ENCODE data around the gene MEGF11.

Gene MEGF11

GRCh38 chr15:66112388-66112787 lies 141.2 kb downstream of the MEGF11 start:
- H3K4me3 ChIP-seq (ENCODE audit: low read depth, low read length), result no peak overlapping the region
- no peaks in the 10 kb centered on the region for H3K27me3 ChIP-seq (ENCODE audit: control insufficient read depth, insufficient read depth, low read length)
- no peaks in the 10 kb centered on the region for H3K9me3 ChIP-seq (ENCODE audit: control insufficient read depth, insufficient read depth, low read length)
- H3K9ac ChIP-seq (ENCODE audit: low read depth, low read length), result no peak overlapping the region
- H3K36me3 ChIP-seq (ENCODE audit: control insufficient read depth, insufficient read depth, low read length), result no peaks in the 10 kb centered on the region
- peaks cover 2% of the 10 kb centered on the region for H3K4me1 ChIP-seq (ENCODE audit: control insufficient read depth, insufficient read depth, low read length)

DNA sequence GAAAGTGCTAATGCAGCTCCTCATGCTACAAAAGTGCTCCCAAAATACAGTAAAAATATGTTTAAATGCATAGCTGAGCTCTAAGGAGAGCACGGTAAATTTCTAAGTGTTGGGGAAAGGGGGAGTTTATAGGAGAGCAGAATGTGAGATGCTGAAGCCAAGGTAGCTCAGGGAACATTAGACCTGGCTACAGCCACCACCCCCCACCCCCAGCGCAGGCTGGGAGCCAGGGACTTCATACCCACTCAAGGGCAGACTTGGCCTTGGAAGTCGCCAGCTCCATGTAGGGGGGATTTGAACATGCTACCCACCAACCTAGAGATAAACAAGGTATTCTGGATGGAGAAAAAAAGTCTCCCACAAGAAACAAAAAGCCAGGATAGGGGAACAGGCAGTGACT lies 142.2 kb downstream of the MEGF11 start:
- Histone ChIP-seq H3K9me3 (ENCODE audit: control insufficient read depth, insufficient read depth, low read length) (no peaks in the 10 kb centered on the region), H3K4me3 (ENCODE audit: low read depth, low read length) (no peak overlapping the region), H3K4me1 (ENCODE audit: control insufficient read depth, insufficient read depth, low read length) (peaks cover 2% of the 10 kb centered on the region), H3K9ac (ENCODE audit: low read depth, low read length) (no peak overlapping the region), H3K27me3 (ENCODE audit: control insufficient read depth, insufficient read depth, low read length) (no peaks in the 10 kb centered on the region), H3K36me3 (ENCODE audit: control insufficient read depth, insufficient read depth, low read length) (no peaks in the 10 kb centered on the region)

DNA sequence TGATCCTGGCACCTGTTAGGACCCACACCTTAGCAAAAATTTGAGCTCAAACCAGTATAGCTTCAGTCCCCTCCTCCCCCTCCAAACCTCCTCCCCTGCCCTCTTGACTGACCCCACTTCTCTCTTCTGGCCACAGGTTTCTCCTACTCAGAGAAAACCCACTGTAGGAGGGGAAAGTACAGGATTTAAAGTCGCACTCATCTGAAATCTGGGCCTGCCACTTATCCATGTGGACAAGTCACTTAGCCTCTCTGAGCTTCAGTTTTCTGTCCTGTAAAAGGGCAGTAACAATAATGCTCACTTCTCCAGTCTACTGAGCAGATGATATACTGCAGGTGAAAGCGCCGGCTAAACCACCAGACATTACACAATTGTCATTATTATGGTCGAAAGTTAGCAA lies 142.7 kb downstream of the MEGF11 start:
- H3K27me3 ChIP-seq (ENCODE audit: control insufficient read depth, insufficient read depth, low read length), result no peaks in the 10 kb centered on the region
- peaks cover 2% of the 10 kb centered on the region for H3K4me1 ChIP-seq (ENCODE audit: control insufficient read depth, insufficient read depth, low read length)
- H3K9ac ChIP-seq (ENCODE audit: low read depth, low read length), result no peak overlapping the region
- H3K36me3 ChIP-seq (ENCODE audit: control insufficient read depth, insufficient read depth, low read length), result no peaks in the 10 kb centered on the region
- no peaks in the 10 kb centered on the region for H3K9me3 ChIP-seq (ENCODE audit: control insufficient read depth, insufficient read depth, low read length)
- H3K4me3 ChIP-seq (ENCODE audit: low read depth, low read length), result no peak overlapping the region

- no peak overlapping the region for H3K9ac ChIP-seq (ENCODE audit: low read depth, low read length)
- no peaks in the 10 kb centered on the region for H3K9me3 ChIP-seq (ENCODE audit: control insufficient read depth, insufficient read depth, low read length)
- no peaks in the 10 kb centered on the region for H3K36me3 ChIP-seq (ENCODE audit: control insufficient read depth, insufficient read depth, low read length)
- no peak overlapping the region for H3K4me3 ChIP-seq (ENCODE audit: low read depth, low read length)
- no peaks in the 10 kb centered on the region for H3K27me3 ChIP-seq (ENCODE audit: control insufficient read depth, insufficient read depth, low read length)
- H3K4me1 ChIP-seq (ENCODE audit: control insufficient read depth, insufficient read depth, low read length), result no peaks in the 10 kb centered on the region
These were observed 143.7 kb downstream of the MEGF11 start for GRCh38 chr15:66109826-66110225.

DNA sequence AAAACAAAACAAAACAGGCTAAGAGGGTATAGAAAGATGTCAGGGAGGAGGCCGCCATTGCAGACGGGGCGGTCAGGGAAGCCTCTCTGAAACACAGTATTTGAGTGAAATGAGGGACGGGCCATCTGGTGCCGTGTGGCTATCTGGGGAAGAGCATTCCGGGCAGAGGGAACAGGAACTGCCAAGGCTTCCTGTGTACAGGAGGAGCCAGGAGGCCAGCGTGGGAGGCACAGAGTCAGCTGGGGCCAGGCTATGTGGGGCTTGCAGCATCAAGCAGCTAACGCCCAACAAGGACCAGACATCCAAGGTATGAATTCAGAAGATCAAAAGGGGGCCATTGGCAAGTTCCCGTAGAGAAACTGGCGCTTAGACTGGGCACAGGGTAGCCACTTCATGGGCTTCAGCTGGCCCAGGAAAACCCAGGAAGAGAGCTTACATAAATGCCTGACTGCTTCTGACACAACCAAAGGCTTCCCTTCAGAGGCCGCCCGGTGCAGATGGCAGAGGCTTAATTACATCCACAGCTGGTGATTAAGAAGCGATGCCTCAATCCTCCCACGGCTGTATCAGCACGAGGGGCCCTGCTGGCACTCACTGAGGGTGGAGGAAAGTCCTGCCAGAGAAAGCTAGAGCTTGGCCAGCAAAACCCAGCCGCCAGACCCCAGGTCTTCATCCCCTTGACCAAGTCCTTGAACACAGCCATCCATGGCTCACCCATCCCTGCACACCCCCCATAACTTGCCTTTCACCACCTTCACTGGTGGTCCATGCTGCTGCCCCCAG lies 144.9 kb downstream of the MEGF11 start:
- Histone ChIP-seq H3K4me1 (ENCODE audit: control insufficient read depth, insufficient read depth, low read length) (no peaks in the 10 kb centered on the region), H3K9ac (ENCODE audit: low read depth, low read length) (no peak overlapping the region), H3K27me3 (ENCODE audit: control insufficient read depth, insufficient read depth, low read length) (no peaks in the 10 kb centered on the region), H3K36me3 (ENCODE audit: control insufficient read depth, insufficient read depth, low read length) (no peaks in the 10 kb centered on the region), H3K4me3 (ENCODE audit: low read depth, low read length) (no peak overlapping the region), H3K9me3 (ENCODE audit: control insufficient read depth, insufficient read depth, low read length) (no peaks in the 10 kb centered on the region)

- H3K9me3 ChIP-seq (ENCODE audit: control insufficient read depth, insufficient read depth, low read length), result no peaks in the 10 kb centered on the region
- H3K4me3 ChIP-seq (ENCODE audit: low read depth, low read length), result no peak overlapping the region
- no peaks in the 10 kb centered on the region for H3K4me1 ChIP-seq (ENCODE audit: control insufficient read depth, insufficient read depth, low read length)
- H3K27me3 ChIP-seq (ENCODE audit: control insufficient read depth, insufficient read depth, low read length), result no peaks in the 10 kb centered on the region
- H3K36me3 ChIP-seq (ENCODE audit: control insufficient read depth, insufficient read depth, low read length), result no peaks in the 10 kb centered on the region
- no peak overlapping the region for H3K9ac ChIP-seq (ENCODE audit: low read depth, low read length)
These were observed 146.5 kb downstream of the MEGF11 start for GRCh38 chr15:66107070-66107469.

GRCh38 chr15:66105286-66106265 lies 148.0 kb downstream of the MEGF11 start:
- Histone ChIP-seq H3K36me3 (ENCODE audit: control insufficient read depth, insufficient read depth, low read length) (no peaks in the 10 kb centered on the region), H3K27me3 (ENCODE audit: control insufficient read depth, insufficient read depth, low read length) (no peaks in the 10 kb centered on the region), H3K9me3 (ENCODE audit: control insufficient read depth, insufficient read depth, low read length) (no peaks in the 10 kb centered on the region), H3K9ac (ENCODE audit: low read depth, low read length) (peak overlapping the region; percentile 37), H3K4me1 (ENCODE audit: control insufficient read depth, insufficient read depth, low read length) (peaks cover 9% of the 10 kb centered on the region), H3K4me3 (ENCODE audit: low read depth, low read length) (no peak overlapping the region)

GRCh38 chr15:66103293-66103590 lies 150.3 kb downstream of the MEGF11 start:
- Histone ChIP-seq H3K4me1 (ENCODE audit: control insufficient read depth, insufficient read depth, low read length) (peaks cover 12% of the 10 kb centered on the region), H3K9ac (ENCODE audit: low read depth, low read length) (no peak overlapping the region), H3K27me3 (ENCODE audit: control insufficient read depth, insufficient read depth, low read length) (no peaks in the 10 kb centered on the region), H3K9me3 (ENCODE audit: control insufficient read depth, insufficient read depth, low read length) (no peaks in the 10 kb centered on the region), H3K4me3 (ENCODE audit: low read depth, low read length) (no peak overlapping the region), H3K36me3 (ENCODE audit: control insufficient read depth, insufficient read depth, low read length) (no peaks in the 10 kb centered on the region)

DNA sequence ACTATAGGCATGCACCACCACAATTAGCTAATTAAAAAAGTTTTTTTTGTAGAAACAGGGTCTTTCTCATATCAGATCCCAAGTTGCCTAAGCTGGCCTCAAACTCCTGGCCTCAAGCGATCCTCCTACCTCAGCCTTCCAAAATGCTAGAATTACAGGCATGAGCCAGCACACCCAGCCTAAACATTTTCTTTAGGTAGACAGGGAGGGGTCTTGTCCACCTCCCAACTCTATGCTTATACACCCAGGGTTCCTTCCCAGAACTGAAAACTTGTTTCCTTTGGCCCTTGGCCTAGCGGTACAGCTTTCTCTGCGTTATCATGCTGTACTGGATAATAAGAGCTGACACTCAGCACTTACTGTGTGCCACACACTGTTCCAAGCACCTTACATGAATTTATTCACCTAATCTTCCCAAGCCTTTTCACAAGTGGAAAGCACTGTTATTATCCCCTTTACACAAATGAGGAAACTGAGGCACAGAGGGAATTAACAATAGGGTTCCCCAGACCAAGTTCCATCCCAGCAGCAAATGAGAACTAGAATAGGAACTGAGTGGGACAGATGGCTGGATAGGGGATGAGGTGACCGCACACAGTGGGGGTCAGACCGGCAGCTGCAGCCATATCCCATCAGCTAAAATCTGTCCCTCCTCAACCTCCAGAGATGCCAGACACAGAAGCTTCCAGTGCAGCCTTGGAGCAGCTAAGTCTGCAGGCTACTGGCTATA lies 150.8 kb downstream of the MEGF11 start:
- no peaks in the 10 kb centered on the region for H3K27me3 ChIP-seq (ENCODE audit: control insufficient read depth, insufficient read depth, low read length)
- H3K4me3 ChIP-seq (ENCODE audit: low read depth, low read length), result no peak overlapping the region
- H3K9me3 ChIP-seq (ENCODE audit: control insufficient read depth, insufficient read depth, low read length), result no peaks in the 10 kb centered on the region
- peaks cover 12% of the 10 kb centered on the region for H3K4me1 ChIP-seq (ENCODE audit: control insufficient read depth, insufficient read depth, low read length)
- no peak overlapping the region for H3K9ac ChIP-seq (ENCODE audit: low read depth, low read length)
- no peaks in the 10 kb centered on the region for H3K36me3 ChIP-seq (ENCODE audit: control insufficient read depth, insufficient read depth, low read length)

GRCh38 chr15:66101715-66102395 lies 151.7 kb downstream of the MEGF11 start:
- Histone ChIP-seq H3K36me3 (ENCODE audit: control insufficient read depth, insufficient read depth, low read length) (no peaks in the 10 kb centered on the region), H3K9ac (ENCODE audit: low read depth, low read length) (no peak overlapping the region), H3K9me3 (ENCODE audit: control insufficient read depth, insufficient read depth, low read length) (no peaks in the 10 kb centered on the region), H3K4me3 (ENCODE audit: low read depth, low read length) (no peak overlapping the region), H3K4me1 (ENCODE audit: control insufficient read depth, insufficient read depth, low read length) (peaks cover 12% of the 10 kb centered on the region), H3K27me3 (ENCODE audit: control insufficient read depth, insufficient read depth, low read length) (no peaks in the 10 kb centered on the region)

DNA sequence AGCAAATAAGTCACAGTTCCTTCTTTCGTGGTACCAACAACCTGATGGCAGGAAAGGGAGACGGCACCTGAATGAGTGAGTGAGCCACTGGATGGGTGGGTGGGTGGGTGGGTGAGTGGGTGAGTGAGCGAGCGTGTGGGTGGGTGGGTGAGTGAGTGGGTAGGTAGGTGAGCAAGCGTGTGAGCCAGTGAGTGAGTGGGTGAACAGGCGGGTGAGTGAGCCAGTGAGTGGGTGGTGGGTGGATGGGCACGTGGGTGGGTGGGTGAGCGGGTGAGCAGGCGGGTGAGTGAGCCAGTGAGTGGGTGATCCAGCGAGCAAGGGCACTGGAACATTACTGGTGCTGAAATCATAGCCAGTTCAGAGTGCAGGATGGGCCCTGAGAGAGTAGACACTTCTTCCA lies 152.8 kb downstream of the MEGF11 start:
- H3K4me3 ChIP-seq (ENCODE audit: low read depth, low read length), result no peak overlapping the region
- H3K27me3 ChIP-seq (ENCODE audit: control insufficient read depth, insufficient read depth, low read length), result no peaks in the 10 kb centered on the region
- H3K9ac ChIP-seq (ENCODE audit: low read depth, low read length), result no peak overlapping the region
- H3K4me1 ChIP-seq (ENCODE audit: control insufficient read depth, insufficient read depth, low read length), result peaks cover 12% of the 10 kb centered on the region
- H3K36me3 ChIP-seq (ENCODE audit: control insufficient read depth, insufficient read depth, low read length), result no peaks in the 10 kb centered on the region
- H3K9me3 ChIP-seq (ENCODE audit: control insufficient read depth, insufficient read depth, low read length), result no peaks in the 10 kb centered on the region
